Spleen (tissue), 11 donors: Measurements from ENCODE around the gene MYL12A. TPM values are rescaled to one million over a fixed set of nuclear protein-coding genes. Genes with fewer than 3 reads are reported as not detected.

Experiments used
- DNase-seq: peaks from one replicate; pipeline ENCODE4 v3.0.0-alpha.2; 2020
- H3K27ac ChIP-seq, 8 donors: fragments of 200-600 bp; sonication (generic) in 7 of 8; 1 replicate in 4 of 8; 2 replicates in 4 of 8; pipeline versions ENCODE4 v1.5.0 to v1.8.0; 2016 to 2021; ENCODE audit warnings: inconsistent platforms in 4 of 8, mild to moderate bottlenecking in 4 of 8, moderate library complexity in 1 of 8
- H3K27me3 ChIP-seq, 7 donors: fragments of 200-600 bp; sonication (generic) in 6 of 7; replicated peaks in 1 of 7; 1 replicate in 4 of 7; 2 replicates in 3 of 7; pipeline versions ENCODE4 v1.5.0 to v1.8.0; 2016 to 2021; ENCODE audit warnings: inconsistent platforms in 3 of 7, mild to moderate bottlenecking in 1 of 7
- H3K36me3 ChIP-seq, 6 donors: fragments of 200-600 bp; sonication (generic) in 5 of 6; 1 replicate in 4 of 6; 2 replicates in 2 of 6; pipeline versions ENCODE4 v1.5.0 to v1.8.0; 2016 to 2021; ENCODE audit warnings: inconsistent platforms in 2 of 6
- H3K4me1 ChIP-seq, 6 donors: fragments of 200-600 bp; sonication (generic) in 5 of 6; 1 replicate in 3 of 6; 2 replicates in 3 of 6; pipeline versions ENCODE4 v1.5.0 to v1.8.0; 2016 to 2021; ENCODE audit warnings: inconsistent platforms in 3 of 6
- H3K4me3 ChIP-seq, 8 donors: fragments of 200-600 bp; sonication (generic) in 7 of 8; 1 replicate in 4 of 8; 2 replicates in 4 of 8; pipeline versions ENCODE4 v1.5.0 to v1.8.0; 2016 to 2021; ENCODE audit warnings: inconsistent platforms in 4 of 8, mild to moderate bottlenecking in 4 of 8, moderate library complexity in 2 of 8
- H3K9me3 ChIP-seq, 8 donors: fragments of 200-600 bp; sonication (generic) in 7 of 8; 1 replicate in 4 of 8; 2 replicates in 4 of 8; pipeline versions ENCODE4 v1.5.0 to v1.8.0; 2016 to 2021; ENCODE audit warnings: inconsistent platforms in 4 of 8
- POLR2A ChIP-seq, 3 donors: fragments of 450-650 bp; IDR thresholded peaks; one replicate each; pipeline ENCODE4 v1.5.1; 2017; ENCODE audit warnings: antibody characterized with exemption in 3 of 3, mild to moderate bottlenecking in 1 of 3
- POLR2AphosphoS5 ChIP-seq, 3 donors: sonication (generic); formaldehyde crosslinking; IDR thresholded peaks; one replicate each; pipeline ENCODE4 v1.5.1; 2017; ENCODE audit warnings: antibody characterized with exemption in 3 of 3
- WGBS, 5 donors: extraction: QIAGEN DNeasy Blood & Tissue Kit in 3 of 5; methylation state at CpG; one replicate each; pipeline versions ENCODE4 v1.1.5 to v1.1.7; 2013 to 2018; 5-methylcytosine and 5-hydroxymethylcytosine counted together
- intact Hi-C: fragments of 100-400 bp; cut with DNase I; formaldehyde crosslinking; loops from one replicate; pipeline ENCODE4 v1.15.0; 2023; ENCODE audit warnings: low total_unique reads
- polyA plus RNA-seq, 3 donors: library from polyadenylated mRNA; stranded (reverse); fragments of 200-250 nt; gene quantifications; one replicate each; pipeline ENCODE4 v1.2.1, GENCODE V29; 2013
- total RNA-seq, 7 donors: library from RNA; depleted of rRNA in 3 of 7; stranded (reverse); fragments of >200 nt in 3 of 7; fragmentation: NEBNext Ultra II Directional in 4 of 7; extraction: Animal tissue kit (Norgen Biotek cat#: 25700) in 4 of 7; gene quantifications; one replicate each; pipeline versions ENCODE4 v1.1.0 to v1.2.1, GENCODE V29; 2016 to 2021
- TF ChIP-seq, protein P1 (sequence below), 11 experiments: fragments of 200-600 bp in 7 of 11; fragments of 450-650 bp in 4 of 11; sonication (generic) in 4 of 11; IDR thresholded peaks in 8 of 11; conservative IDR thresholded peaks in 3 of 11; 1 replicate in 7 of 11; 2 replicates in 4 of 11; pipeline versions ENCODE4 v1.4.0 to v1.8.0; 2016 to 2021; ENCODE audit warnings: antibody characterized with exemption in 11 of 11, inconsistent platforms in 4 of 11, mild to moderate bottlenecking in 1 of 11
- donor health status: healthy with polysubstance abuse.
- donor health status: DM: no; HTN: no; CAD: no; lungs with moderate emphysema.
- donor health status: DM: no; HTN: no; CAD: no.
- donor health status: Bipolar disorder and iron deficiency.
- donor health status: healthy.
- donor health status: DM: no; HTN: no; CAD: no.
- donor health status: DM: yes; HTN: yes; CAD: no.

The MYL12A gene
- total and polyA plus RNA-seq, 10 donors, result 422 to 675 (median 586) TPM

DNA sequence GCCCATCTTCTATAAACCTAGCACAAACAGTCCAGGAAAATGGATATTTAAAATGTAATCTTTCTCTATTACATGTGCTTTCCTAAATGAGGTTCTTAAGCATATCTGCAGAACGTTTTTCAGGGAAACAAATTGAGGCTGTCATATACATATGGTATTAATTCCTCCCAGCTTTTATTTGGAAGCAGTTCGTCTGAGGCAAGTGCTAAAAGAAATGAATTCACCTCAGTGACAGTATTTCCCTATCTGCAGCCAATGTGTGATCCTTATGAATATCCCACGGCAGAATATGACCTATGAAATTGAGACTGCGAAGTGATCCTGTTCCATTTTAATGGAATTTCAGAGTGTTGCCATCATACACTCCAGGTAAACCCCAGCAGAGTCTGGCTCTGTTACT lies 34.9 kb upstream of the MYL12A start:
- H3K4me3 ChIP-seq, result no peak overlapping the region
- WGBS, 5 donors, result 78 to 87% (median 85%) methylated on average over 4 of the region's 4 CpGs
- peaks cover 0 to 6% (median 0%) of the 10 kb centered on the region in 6 donors for H3K36me3 ChIP-seq
- intact Hi-C loops, result no loop called here
- H3K4me1 ChIP-seq, result peaks cover 0 to 12% (median 6%) of the 10 kb centered on the region in 6 donors
- H3K9me3 ChIP-seq, result no peaks in the 10 kb centered on the region
- TF ChIP-seq POLR2A (IDR thresholded peaks at IDR 0.05) (no peak), POLR2AphosphoS5 (IDR thresholded peaks at IDR 0.05) (no peak)
- TF ChIP-seq, protein P1, sequence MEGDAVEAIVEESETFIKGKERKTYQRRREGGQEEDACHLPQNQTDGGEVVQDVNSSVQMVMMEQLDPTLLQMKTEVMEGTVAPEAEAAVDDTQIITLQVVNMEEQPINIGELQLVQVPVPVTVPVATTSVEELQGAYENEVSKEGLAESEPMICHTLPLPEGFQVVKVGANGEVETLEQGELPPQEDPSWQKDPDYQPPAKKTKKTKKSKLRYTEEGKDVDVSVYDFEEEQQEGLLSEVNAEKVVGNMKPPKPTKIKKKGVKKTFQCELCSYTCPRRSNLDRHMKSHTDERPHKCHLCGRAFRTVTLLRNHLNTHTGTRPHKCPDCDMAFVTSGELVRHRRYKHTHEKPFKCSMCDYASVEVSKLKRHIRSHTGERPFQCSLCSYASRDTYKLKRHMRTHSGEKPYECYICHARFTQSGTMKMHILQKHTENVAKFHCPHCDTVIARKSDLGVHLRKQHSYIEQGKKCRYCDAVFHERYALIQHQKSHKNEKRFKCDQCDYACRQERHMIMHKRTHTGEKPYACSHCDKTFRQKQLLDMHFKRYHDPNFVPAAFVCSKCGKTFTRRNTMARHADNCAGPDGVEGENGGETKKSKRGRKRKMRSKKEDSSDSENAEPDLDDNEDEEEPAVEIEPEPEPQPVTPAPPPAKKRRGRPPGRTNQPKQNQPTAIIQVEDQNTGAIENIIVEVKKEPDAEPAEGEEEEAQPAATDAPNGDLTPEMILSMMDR (IDR thresholded peaks at IDR 0.05 in 8 of 11, conservative IDR thresholded peaks at IDR 0.05 in 3 of 11), result no peak
- no peak for DNase-seq
- H3K27ac ChIP-seq, result no peak overlapping the region
- no peaks in the 10 kb centered on the region for H3K27me3 ChIP-seq

DNA sequence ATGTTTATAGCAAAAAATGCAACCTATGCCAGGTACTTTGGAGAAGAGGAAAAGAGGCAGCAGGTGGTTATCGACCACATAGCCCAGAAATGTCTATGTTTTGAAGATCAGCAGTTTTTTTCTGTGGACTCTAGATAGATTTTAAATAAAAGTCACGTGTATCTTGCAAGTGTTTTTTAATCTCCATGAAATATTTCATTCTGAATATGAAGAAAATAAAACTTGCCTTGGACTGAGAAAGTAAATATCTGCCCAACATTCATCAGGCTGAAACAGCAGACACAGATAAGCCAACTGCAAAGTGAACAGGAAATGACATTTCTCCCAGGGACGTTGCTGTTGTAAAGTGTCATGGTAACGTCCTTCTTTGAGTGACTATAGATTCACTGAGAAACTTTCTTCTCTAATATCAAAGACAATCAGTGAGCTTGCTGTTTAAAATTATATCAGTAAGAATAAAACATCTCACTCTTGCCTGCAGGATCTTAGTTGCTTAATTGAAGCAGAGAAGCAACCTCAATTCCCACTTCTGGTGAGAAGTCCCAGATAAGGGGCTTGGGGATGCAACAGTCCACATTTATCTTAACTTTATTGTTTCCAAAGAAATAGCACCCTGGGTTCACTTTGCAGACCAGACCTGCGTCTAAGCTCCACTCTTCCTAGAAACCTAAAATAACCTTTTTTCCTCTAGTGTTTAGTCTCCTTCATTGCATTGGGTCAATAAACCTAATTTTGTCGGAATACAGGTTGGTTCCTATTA lies 34.1 kb upstream of the MYL12A start:
- Histone ChIP-seq H3K9me3 (no peaks in the 10 kb centered on the region), H3K4me3 (no peak overlapping the region), H3K36me3 (peaks cover 0 to 6% (median 0%) of the 10 kb centered on the region in 6 donors), H3K27me3 (no peaks in the 10 kb centered on the region), H3K4me1 (peaks cover 0 to 12% (median 6%) of the 10 kb centered on the region in 6 donors), H3K27ac (no peak overlapping the region)
- intact Hi-C loops, result no loop called here
- 32 to 41% (median 38%) methylated on average over 6 of the region's 6 CpGs for WGBS, 5 donors
- no peak for TF ChIP-seq POLR2A (IDR thresholded peaks at IDR 0.05)
- TF ChIP-seq POLR2AphosphoS5 (IDR thresholded peaks at IDR 0.05), result no peak
- TF ChIP-seq, protein P1 (IDR thresholded peaks at IDR 0.05 in 8 of 11, conservative IDR thresholded peaks at IDR 0.05 in 3 of 11), result no peak
- no peak for DNase-seq

DNA sequence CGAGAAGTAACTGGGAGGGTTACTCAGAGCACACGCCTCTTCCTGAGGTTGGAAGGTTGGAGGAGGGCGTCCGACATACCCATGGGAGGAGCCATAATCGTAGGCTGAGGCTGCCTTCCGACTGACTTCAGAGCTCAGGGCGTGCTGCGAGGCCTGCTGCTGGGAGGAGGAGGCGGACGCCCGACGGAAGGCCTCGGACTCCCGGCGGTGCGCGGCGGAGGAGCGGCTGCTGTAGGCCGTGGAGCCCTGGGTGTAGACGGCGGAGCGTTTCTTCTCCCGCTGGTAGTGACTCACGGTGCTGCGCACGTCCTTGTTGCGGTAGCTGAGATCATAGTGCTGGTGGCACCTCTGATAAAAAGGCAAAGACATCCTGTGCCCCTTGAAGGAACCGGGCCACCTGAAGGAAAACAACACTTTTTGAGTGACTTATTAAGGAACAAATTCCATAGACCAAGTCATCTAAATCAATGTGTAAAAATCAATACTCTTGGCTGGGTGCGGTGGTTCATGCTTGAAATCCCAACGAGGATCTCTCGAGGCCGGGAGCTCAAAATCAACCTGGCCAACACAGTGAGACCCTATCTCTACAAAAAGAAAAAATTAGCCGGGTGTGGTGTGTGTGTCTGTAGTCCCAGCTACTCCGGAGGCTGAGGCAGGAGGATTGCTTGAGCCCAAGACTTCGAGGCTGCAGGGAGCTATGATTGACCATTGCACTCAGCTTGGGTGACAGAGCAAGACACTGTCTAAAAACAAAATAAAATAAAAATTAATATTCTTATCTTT lies 32.6 kb upstream of the MYL12A start:
- no peaks in the 10 kb centered on the region for H3K27me3 ChIP-seq
- no peak overlapping the region for H3K4me3 ChIP-seq
- H3K9me3 ChIP-seq, result no peaks in the 10 kb centered on the region
- H3K36me3 ChIP-seq, result peaks cover 0 to 6% (median 0%) of the 10 kb centered on the region in 6 donors
- H3K27ac ChIP-seq, result no peak overlapping the region
- no peak for DNase-seq
- intact Hi-C loops, result no loop called here
- 92 to 98% (median 95%) methylated on average over 35 to 36 of the region's 36 CpGs for WGBS, 5 donors
- TF ChIP-seq POLR2A (IDR thresholded peaks at IDR 0.05) (no peak), POLR2AphosphoS5 (IDR thresholded peaks at IDR 0.05) (no peak)
- TF ChIP-seq, protein P1 (IDR thresholded peaks at IDR 0.05 in 8 of 11, conservative IDR thresholded peaks at IDR 0.05 in 3 of 11), result no peak
- peaks cover 0 to 12% (median 6%) of the 10 kb centered on the region in 6 donors for H3K4me1 ChIP-seq

DNA sequence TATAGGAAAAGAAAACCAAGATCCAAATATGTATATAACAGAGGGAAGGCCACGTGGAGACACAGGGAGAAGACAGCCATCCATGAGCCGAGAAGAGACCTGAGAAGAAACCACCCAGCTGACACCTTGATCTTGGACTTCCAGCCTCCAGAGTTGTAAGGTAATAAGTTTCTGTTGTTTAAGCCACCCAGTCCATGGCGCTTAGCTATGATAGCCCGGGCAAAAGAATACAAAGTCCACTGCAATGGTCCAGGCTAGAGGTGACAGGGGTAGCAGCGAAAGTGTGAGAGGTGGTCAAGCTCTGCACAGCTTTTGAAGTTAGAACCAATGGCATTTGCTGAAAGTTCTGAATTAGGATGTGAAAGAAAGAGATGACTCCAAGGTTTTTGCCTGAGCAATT lies 30.6 kb upstream of the MYL12A start:
- intact Hi-C loops, result no loop called here
- no peak overlapping the region for H3K4me3 ChIP-seq
- H3K36me3 ChIP-seq, result peaks cover 0 to 6% (median 0%) of the 10 kb centered on the region in 6 donors
- H3K27me3 ChIP-seq, result no peaks in the 10 kb centered on the region
- TF ChIP-seq POLR2A (IDR thresholded peaks at IDR 0.05), result no peak
- no peak for TF ChIP-seq POLR2AphosphoS5 (IDR thresholded peaks at IDR 0.05)
- TF ChIP-seq, protein P1 (IDR thresholded peaks at IDR 0.05 in 8 of 11, conservative IDR thresholded peaks at IDR 0.05 in 3 of 11), result no peak
- DNase-seq, result no peak
- 75 to 94% (median 77%) methylated on average over 5 of the region's 5 CpGs for WGBS, 5 donors
- peaks cover 0 to 12% (median 6%) of the 10 kb centered on the region in 6 donors for H3K4me1 ChIP-seq
- no peaks in the 10 kb centered on the region for H3K9me3 ChIP-seq
- no peak overlapping the region for H3K27ac ChIP-seq
